ENCODE results near the gene ELAVL3. TPM values are rescaled to one million over a fixed set of nuclear protein-coding genes. Genes with fewer than 3 reads are reported as not detected.
"Not testable (repeated sequence)": the region's sequence is repeated elsewhere in the genome, so short reads cannot be mapped to it uniquely, and the experiment has no call there.

ELAVL3 gene
- total RNA-seq, 6 donors from 2014 or later = 0.03 TPM; not detected in 5

DNA sequence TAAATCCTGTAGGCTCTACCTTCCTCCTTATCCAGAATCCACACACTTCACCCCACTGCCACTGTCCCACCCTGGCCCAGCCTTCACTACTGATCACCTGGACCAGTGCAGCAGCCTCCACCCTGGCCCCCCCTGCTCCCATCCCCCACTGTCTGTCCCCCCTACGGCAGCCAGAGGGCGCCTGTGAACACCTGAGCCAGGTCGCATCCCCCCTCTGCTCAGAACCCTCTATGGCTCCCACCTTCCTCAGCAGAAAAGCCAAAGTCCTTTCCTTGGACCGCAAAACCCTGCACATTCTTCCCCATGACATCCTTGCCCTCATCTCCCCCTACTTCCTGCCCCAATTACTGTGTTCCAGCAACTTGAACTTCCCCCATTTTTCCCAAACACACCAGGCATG, 20.6 kb downstream of the ELAVL3 start:
- H3K4me1 ChIP-seq = no peaks in the 10 kb centered on the region
- no peaks in the 10 kb centered on the region for H3K9me3 ChIP-seq
- H3K4me3 ChIP-seq = no peak overlapping the region
- no peaks in the 10 kb centered on the region for H3K27me3 ChIP-seq
- DNase-seq (no peak), ATAC-seq (ENCODE audit: low FRiP score in 2 of 2) (no peak)
- TF ChIP-seq POLR2A (IDR thresholded peaks at IDR 0.05) = no peak
- TF ChIP-seq, protein P1, sequence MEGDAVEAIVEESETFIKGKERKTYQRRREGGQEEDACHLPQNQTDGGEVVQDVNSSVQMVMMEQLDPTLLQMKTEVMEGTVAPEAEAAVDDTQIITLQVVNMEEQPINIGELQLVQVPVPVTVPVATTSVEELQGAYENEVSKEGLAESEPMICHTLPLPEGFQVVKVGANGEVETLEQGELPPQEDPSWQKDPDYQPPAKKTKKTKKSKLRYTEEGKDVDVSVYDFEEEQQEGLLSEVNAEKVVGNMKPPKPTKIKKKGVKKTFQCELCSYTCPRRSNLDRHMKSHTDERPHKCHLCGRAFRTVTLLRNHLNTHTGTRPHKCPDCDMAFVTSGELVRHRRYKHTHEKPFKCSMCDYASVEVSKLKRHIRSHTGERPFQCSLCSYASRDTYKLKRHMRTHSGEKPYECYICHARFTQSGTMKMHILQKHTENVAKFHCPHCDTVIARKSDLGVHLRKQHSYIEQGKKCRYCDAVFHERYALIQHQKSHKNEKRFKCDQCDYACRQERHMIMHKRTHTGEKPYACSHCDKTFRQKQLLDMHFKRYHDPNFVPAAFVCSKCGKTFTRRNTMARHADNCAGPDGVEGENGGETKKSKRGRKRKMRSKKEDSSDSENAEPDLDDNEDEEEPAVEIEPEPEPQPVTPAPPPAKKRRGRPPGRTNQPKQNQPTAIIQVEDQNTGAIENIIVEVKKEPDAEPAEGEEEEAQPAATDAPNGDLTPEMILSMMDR (IDR thresholded peaks at IDR 0.05) = no peak
- TF ChIP-seq EP300 (IDR thresholded peaks at IDR 0.05) = no peak
- no peak for TF ChIP-seq POLR2AphosphoS5 (IDR thresholded peaks at IDR 0.05)
- H3K27ac ChIP-seq = no peak overlapping the region
- WGBS, 2 donors = 60% methylated on average over 4 of the region's 4 CpGs
- no peaks in the 10 kb centered on the region for H3K36me3 ChIP-seq

DNA sequence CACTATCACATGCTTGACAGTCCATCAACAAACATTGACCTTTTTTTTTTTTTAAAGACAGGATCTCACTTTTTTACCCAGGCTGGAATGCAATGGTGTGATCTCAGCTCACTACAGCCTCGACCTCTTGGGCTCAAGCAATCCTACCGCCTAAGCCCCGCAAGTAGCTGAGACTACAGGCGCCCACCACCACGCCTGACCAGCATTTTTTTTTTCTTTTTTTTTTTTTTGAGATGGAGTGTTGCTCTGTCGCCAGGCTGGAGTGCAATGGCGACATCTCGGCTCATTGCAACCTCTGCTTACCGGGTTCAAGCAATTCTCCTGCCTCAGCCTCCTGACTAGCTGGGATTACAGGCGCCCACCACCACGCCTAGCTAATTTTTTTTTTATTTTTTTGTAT, 21.9 kb downstream of the ELAVL3 start:
- not testable (repeated sequence) for H3K4me1 ChIP-seq; H3K27me3 ChIP-seq; H3K9me3 ChIP-seq; H3K4me3 ChIP-seq; H3K27ac ChIP-seq; H3K36me3 ChIP-seq; DNase-seq; ATAC-seq (ENCODE audit: low FRiP score in 2 of 2)
- WGBS, 2 donors = 69 to 77% methylated on average over 10 to 11 of the region's 11 CpGs

DNA sequence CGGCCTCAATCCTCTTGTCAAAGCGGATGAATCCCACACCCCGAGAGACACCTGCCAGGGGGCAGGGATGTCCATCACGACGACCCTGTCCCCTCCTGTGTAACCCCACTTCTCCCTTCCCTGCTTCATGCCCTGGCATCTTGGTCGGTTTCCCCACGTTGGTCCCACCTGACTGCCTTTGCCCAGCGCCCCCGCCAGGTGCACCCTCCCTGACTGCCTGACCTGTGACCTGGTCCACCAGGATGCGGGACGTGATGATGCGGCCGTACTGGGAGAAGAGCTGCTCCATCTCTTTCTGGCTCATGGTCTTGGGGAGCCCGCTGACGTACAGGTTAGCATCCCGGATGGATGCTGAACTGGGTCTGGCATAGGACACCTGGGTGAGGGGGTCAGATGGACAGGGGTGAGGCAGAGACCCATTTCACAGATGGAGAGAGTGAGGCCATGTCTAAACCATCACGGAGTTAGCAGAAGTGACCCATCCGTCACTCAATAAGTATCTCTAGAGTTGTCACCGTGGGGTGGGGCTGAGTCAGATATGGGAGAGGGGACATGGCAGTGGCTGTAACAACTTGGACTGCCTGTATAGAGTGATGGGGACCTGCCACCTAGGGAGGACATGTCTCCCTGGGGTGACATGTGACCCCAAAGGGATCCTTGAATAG, 22.5 kb downstream of the ELAVL3 start:
- Histone ChIP-seq H3K4me1 (no peaks in the 10 kb centered on the region), H3K9me3 (no peaks in the 10 kb centered on the region), H3K36me3 (no peaks in the 10 kb centered on the region), H3K27me3 (no peaks in the 10 kb centered on the region), H3K27ac (no peak overlapping the region), H3K4me3 (no peak overlapping the region)
- TF ChIP-seq POLR2A (IDR thresholded peaks at IDR 0.05) = no peak
- TF ChIP-seq, protein P1 (IDR thresholded peaks at IDR 0.05) = no peak
- TF ChIP-seq EP300 (IDR thresholded peaks at IDR 0.05) = no peak
- TF ChIP-seq POLR2AphosphoS5 (IDR thresholded peaks at IDR 0.05) = no peak
- 85 to 93% methylated on average over 8 to 19 of the region's 19 CpGs for WGBS, 2 donors
- ATAC-seq (ENCODE audit: low FRiP score in 2 of 2) (no peak), DNase-seq (no peak)

GRCh38 chr19:11457831-11458230, 23.0 kb downstream of the ELAVL3 start:
- 83 to 85% methylated on average over 11 to 20 of the region's 20 CpGs for WGBS, 2 donors
- Histone ChIP-seq H3K4me1 (no peaks in the 10 kb centered on the region), H3K36me3 (no peaks in the 10 kb centered on the region), H3K27ac (no peak overlapping the region), H3K9me3 (no peaks in the 10 kb centered on the region), H3K27me3 (no peaks in the 10 kb centered on the region), H3K4me3 (no peak overlapping the region)
- TF ChIP-seq, protein P1 (IDR thresholded peaks at IDR 0.05) = no peak
- TF ChIP-seq POLR2A (IDR thresholded peaks at IDR 0.05) (no peak), POLR2AphosphoS5 (IDR thresholded peaks at IDR 0.05) (no peak), EP300 (IDR thresholded peaks at IDR 0.05) (no peak)
- ATAC-seq (ENCODE audit: low FRiP score in 2 of 2) = peak in 1 of 2 donors; percentile 20
- no peak for DNase-seq

GRCh38 chr19:11457115-11457514, 23.7 kb downstream of the ELAVL3 start:
- ATAC-seq (ENCODE audit: low FRiP score in 2 of 2) (no peak), DNase-seq (no peak)
- WGBS, 2 donors = 38 to 43% methylated on average over 9 to 17 of the region's 18 CpGs
- Histone ChIP-seq H3K4me1 (peaks cover 0 to under 1% (median 0%) of the 10 kb centered on the region in 4 donors), H3K27ac (no peak overlapping the region), H3K27me3 (no peaks in the 10 kb centered on the region), H3K9me3 (no peaks in the 10 kb centered on the region), H3K4me3 (no peak overlapping the region), H3K36me3 (no peaks in the 10 kb centered on the region)
- no peak for TF ChIP-seq EP300 (IDR thresholded peaks at IDR 0.05)
- TF ChIP-seq POLR2A (IDR thresholded peaks at IDR 0.05) = no peak

DNA sequence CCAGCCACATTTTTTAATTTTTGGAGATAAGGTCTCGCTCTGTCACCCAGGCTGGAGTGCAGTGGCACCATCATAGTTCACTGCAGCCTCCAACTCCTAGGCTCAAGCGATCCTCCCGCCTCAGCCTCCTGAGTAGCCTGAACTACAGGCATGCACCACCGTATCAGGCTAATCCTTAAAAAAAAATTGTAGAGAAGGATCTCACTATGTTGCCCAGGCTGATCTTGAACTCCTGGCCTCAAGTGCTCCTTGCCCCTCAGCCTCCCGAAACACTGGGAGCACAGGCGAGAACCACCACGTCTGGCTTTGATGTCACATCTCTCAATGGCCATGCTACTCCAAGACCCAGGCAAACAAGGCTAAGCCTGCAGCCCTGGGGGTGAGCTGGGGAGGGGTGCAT, 24.2 kb downstream of the ELAVL3 start:
- DNase-seq = no peak
- Histone ChIP-seq H3K36me3 (no peaks in the 10 kb centered on the region), H3K4me3 (no peak overlapping the region), H3K27ac (no peak overlapping the region), H3K9me3 (no peaks in the 10 kb centered on the region), H3K4me1 (peaks cover 0 to 4% (median 0%) of the 10 kb centered on the region in 4 donors), H3K27me3 (no peaks in the 10 kb centered on the region)
- 90 to 95% methylated on average over 5 to 7 of the region's 7 CpGs for WGBS, 2 donors
- ATAC-seq (ENCODE audit: low FRiP score in 2 of 2) = no peak
- no peak for TF ChIP-seq POLR2AphosphoS5 (IDR thresholded peaks at IDR 0.05)
- no peak for TF ChIP-seq EP300 (IDR thresholded peaks at IDR 0.05)
- TF ChIP-seq, protein P1 (IDR thresholded peaks at IDR 0.05) = no peak
- no peak for TF ChIP-seq POLR2A (IDR thresholded peaks at IDR 0.05)

DNA sequence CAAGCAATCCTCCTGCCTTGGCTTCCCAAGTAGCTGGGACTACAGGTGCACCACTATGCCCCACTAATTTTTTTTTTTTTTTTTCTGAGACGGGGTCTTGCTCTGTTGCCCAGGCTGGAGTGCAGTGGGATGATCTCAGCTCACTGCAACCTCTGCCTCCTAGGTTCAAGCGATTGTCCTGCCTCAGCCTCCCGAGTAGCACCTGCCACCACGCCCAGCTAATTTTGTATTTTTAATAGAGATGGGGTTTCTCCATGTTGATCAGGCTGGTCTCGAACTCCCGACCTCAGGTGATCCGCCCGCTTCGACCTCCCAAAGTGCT, 25.7 kb downstream of the ELAVL3 start:
- WGBS, 2 donors = 89 to 90% methylated on average over 9 of the region's 9 CpGs
- ATAC-seq (ENCODE audit: low FRiP score in 2 of 2); H3K4me3 ChIP-seq; H3K4me1 ChIP-seq; H3K9me3 ChIP-seq; H3K27me3 ChIP-seq; H3K36me3 ChIP-seq; H3K27ac ChIP-seq; DNase-seq: not testable (repeated sequence)

Measured in upper lobe of left lung (tissue), 6 donors.